Activated naive CD8-positive, alpha-beta T cell (primary cell): ENCODE data around the gene ABCG2.

Experiments
- H3K27ac Mint-ChIP-seq: one replicate; pipeline ENCODE4 v1.8.0; 2021; ENCODE audit warnings: mixed read lengths
- H3K27me3 Mint-ChIP-seq: one replicate; pipeline ENCODE4 v1.8.0; 2021; ENCODE audit warnings: mixed read lengths
- H3K36me3 Mint-ChIP-seq: one replicate; pipeline ENCODE4 v1.8.0; 2021; ENCODE audit warnings: mixed read lengths
- H3K4me1 Mint-ChIP-seq: one replicate; pipeline ENCODE4 v1.8.0; 2021; ENCODE audit warnings: low read depth, mixed read lengths
- H3K4me3 Mint-ChIP-seq: one replicate; pipeline ENCODE4 v1.8.0; 2021; ENCODE audit warnings: mild to moderate bottlenecking, mixed read lengths
- H3K9me3 Mint-ChIP-seq: one replicate; pipeline ENCODE4 v1.8.0; 2021; ENCODE audit warnings: low read depth, mixed read lengths

ABCG2 gene

GRCh38 chr4:88043586-88044340 lies 114.7 kb downstream of the ABCG2 start:
- no peaks in the 10 kb centered on the region for H3K27me3 Mint-ChIP-seq
- H3K4me1 Mint-ChIP-seq: peaks cover 3% of the 10 kb centered on the region
- H3K36me3 Mint-ChIP-seq: peaks cover 20% of the 10 kb centered on the region
- H3K9me3 Mint-ChIP-seq: no peaks in the 10 kb centered on the region
- H3K27ac Mint-ChIP-seq: no peak overlapping the region
- no peak overlapping the region for H3K4me3 Mint-ChIP-seq

GRCh38 chr4:88043001-88043400 lies 115.4 kb downstream of the ABCG2 start:
- no peak overlapping the region for H3K27ac Mint-ChIP-seq
- H3K9me3 Mint-ChIP-seq: no peaks in the 10 kb centered on the region
- H3K4me3 Mint-ChIP-seq: no peak overlapping the region
- H3K4me1 Mint-ChIP-seq: peaks cover 3% of the 10 kb centered on the region
- H3K27me3 Mint-ChIP-seq: no peaks in the 10 kb centered on the region
- peaks cover 23% of the 10 kb centered on the region for H3K36me3 Mint-ChIP-seq

- Mint-ChIP-seq H3K27me3 (no peaks in the 10 kb centered on the region), H3K4me3 (no peak overlapping the region), H3K9me3 (no peaks in the 10 kb centered on the region), H3K27ac (no peak overlapping the region), H3K36me3 (peaks cover 22% of the 10 kb centered on the region), H3K4me1 (no peaks in the 10 kb centered on the region)
Observed at GRCh38 chr4:88041626-88042025, 116.8 kb downstream of the ABCG2 start.

- H3K9me3 Mint-ChIP-seq: no peaks in the 10 kb centered on the region
- no peaks in the 10 kb centered on the region for H3K27me3 Mint-ChIP-seq
- no peak overlapping the region for H3K27ac Mint-ChIP-seq
- H3K36me3 Mint-ChIP-seq: peaks cover 18% of the 10 kb centered on the region
- no peaks in the 10 kb centered on the region for H3K4me1 Mint-ChIP-seq
- no peak overlapping the region for H3K4me3 Mint-ChIP-seq
Observed at GRCh38 chr4:88040707-88041106, 117.7 kb downstream of the ABCG2 start.
